Loucy (cell line): ENCODE data around the gene PSEN1.

ENCODE experiments used
- EZH2phosphoT487 ChIP-seq: fragments of 200-600 bp; IDR thresholded peaks from 2 replicates; pipeline ENCODE4 v1.6.1; 2018; ENCODE audit warnings: antibody characterized with exemption, mild to moderate bottlenecking, moderate library complexity, borderline replicate concordance
- TF ChIP-seq, protein P1 (sequence below): fragments of 200-600 bp; sonication (generic); conservative IDR thresholded peaks from 2 replicates; pipeline ENCODE4 v1.5.1; 2014; ENCODE audit warnings: mild to moderate bottlenecking, antibody characterized with exemption, low read length

DNA sequence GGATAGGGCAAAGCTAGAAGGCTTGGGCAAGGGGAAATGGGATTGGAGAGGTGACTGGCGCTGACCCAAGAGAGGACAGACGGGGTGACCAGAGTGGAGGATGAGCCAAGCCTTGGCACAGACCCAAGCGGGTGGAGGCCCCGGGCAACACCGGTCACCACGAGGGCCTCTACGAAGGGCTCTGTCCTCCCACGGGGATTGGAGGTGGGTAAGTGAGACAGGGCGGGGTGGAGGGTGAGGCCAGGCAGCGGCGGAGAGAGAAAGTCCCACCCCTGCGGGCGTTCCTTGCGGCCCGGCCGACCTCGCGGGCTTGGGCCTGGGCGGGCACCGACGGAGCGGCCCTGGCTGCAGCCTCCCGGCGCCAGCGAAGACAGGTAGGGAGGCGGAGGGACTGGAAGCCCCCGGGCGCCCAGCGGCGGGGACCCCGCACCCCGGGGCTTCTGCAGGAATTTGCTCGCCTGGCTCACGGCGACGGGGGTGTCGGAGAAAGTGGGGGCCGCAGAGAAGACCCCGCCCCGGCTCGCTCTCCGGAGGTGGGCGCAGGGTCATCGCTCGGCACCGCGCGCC is 101.0 kb downstream of the PSEN1 start, which contains the start of gene PAPLN:
- TF ChIP-seq, protein P1, sequence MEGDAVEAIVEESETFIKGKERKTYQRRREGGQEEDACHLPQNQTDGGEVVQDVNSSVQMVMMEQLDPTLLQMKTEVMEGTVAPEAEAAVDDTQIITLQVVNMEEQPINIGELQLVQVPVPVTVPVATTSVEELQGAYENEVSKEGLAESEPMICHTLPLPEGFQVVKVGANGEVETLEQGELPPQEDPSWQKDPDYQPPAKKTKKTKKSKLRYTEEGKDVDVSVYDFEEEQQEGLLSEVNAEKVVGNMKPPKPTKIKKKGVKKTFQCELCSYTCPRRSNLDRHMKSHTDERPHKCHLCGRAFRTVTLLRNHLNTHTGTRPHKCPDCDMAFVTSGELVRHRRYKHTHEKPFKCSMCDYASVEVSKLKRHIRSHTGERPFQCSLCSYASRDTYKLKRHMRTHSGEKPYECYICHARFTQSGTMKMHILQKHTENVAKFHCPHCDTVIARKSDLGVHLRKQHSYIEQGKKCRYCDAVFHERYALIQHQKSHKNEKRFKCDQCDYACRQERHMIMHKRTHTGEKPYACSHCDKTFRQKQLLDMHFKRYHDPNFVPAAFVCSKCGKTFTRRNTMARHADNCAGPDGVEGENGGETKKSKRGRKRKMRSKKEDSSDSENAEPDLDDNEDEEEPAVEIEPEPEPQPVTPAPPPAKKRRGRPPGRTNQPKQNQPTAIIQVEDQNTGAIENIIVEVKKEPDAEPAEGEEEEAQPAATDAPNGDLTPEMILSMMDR = no peak
- TF ChIP-seq EZH2phosphoT487 = no peak
